Astrocyte (in vitro differentiated cells and primary cell): ENCODE measurements around the gene HMGCLL1.

Experiments used
- EZH2 ChIP-seq: IDR thresholded peaks from 2 replicates; pipeline ENCODE4 v1.6.1; 2012; ENCODE audit warnings: mild to moderate bottlenecking, low read length, inconsistent platforms; ENCODE audit not compliant: insufficient read depth
- TF ChIP-seq, protein P1 (sequence below): IDR thresholded peaks from 2 replicates; pipeline ENCODE4 v1.5.1; 2011; ENCODE audit warnings: low read depth, mild to moderate bottlenecking, inconsistent platforms, low read length, moderate library complexity; ENCODE audit not compliant: insufficient read depth

DNA sequence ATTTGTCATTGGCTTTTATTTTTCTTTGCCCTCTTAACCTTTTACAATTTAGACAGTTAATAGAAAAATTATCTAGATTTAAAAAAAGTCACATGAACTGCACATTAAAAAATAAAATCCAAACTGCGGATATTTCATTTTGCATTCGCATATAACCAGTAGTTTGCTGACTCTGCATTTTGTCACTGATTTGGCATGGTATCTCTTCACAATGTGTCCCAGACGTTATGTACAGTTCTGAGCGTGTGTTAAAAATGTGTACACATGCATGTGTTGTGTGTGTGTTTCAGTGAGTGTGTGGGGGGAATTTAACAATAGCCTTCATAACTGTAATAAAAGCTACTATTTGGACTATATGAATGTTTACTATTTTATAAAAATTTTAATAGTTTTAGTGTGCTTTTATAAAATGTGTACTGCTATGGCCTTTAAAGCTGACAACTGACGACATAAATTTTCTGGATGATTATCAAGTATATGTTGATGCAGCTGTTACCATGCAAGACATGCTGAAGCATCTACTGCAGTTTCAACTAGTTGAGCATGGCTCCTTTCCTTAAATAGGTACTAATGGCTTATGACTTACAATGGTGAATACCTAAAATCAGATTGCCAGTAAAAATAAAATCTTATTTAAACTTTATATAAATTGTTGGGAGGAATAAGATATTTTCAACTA, 67.7 kb downstream of the HMGCLL1 start:
- TF ChIP-seq, protein P1, sequence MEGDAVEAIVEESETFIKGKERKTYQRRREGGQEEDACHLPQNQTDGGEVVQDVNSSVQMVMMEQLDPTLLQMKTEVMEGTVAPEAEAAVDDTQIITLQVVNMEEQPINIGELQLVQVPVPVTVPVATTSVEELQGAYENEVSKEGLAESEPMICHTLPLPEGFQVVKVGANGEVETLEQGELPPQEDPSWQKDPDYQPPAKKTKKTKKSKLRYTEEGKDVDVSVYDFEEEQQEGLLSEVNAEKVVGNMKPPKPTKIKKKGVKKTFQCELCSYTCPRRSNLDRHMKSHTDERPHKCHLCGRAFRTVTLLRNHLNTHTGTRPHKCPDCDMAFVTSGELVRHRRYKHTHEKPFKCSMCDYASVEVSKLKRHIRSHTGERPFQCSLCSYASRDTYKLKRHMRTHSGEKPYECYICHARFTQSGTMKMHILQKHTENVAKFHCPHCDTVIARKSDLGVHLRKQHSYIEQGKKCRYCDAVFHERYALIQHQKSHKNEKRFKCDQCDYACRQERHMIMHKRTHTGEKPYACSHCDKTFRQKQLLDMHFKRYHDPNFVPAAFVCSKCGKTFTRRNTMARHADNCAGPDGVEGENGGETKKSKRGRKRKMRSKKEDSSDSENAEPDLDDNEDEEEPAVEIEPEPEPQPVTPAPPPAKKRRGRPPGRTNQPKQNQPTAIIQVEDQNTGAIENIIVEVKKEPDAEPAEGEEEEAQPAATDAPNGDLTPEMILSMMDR = no peak
- no peak for TF ChIP-seq EZH2
